Activated CD8-positive, alpha-beta T cell treated with anti-CD3 and anti-CD28 coated beads for 36 hours (primary cell): ENCODE measurements around the gene PCDHA1. TPM values are rescaled to one million over a fixed set of nuclear protein-coding genes. Genes with fewer than 3 reads are reported as not detected.

Experiments used
- ATAC-seq: fragments of 200-7000 bp; cut with Tn5 transposase; one replicate; pipeline ENCODE4 v1.10.0; 2021; ENCODE audit warnings: mild to moderate bottlenecking, moderate library complexity
- CTCF ChIA-PET: fragments of 350-600 bp; sonication (Branson Sonifier 250); formaldehyde crosslinking; loops from one replicate; lab custom pipeline; 2021; ENCODE audit warnings: antibody characterized with exemption; lab: Charles Lee
- POLR2A ChIA-PET: fragments of 350-600 bp; sonication (Branson Sonifier 250); formaldehyde crosslinking; loops from one replicate; lab custom pipeline; 2021; ENCODE audit warnings: antibody characterized with exemption; lab: Charles Lee
- DNase-seq: peaks from one replicate; pipeline ENCODE4 v3.0.0-alpha.2; 2020
- H3K27ac Mint-ChIP-seq: one replicate; pipeline ENCODE4 v1.8.0; 2021; ENCODE audit warnings: mild to moderate bottlenecking, mixed read lengths
- H3K27me3 Mint-ChIP-seq: one replicate; pipeline ENCODE4 v1.8.0; 2021; ENCODE audit warnings: mixed read lengths
- H3K36me3 Mint-ChIP-seq: one replicate; pipeline ENCODE4 v1.8.0; 2021; ENCODE audit warnings: low read depth, mixed read lengths
- H3K4me1 Mint-ChIP-seq: one replicate; pipeline ENCODE4 v1.8.0; 2021; ENCODE audit warnings: low read depth, mixed read lengths
- H3K4me3 Mint-ChIP-seq: one replicate; pipeline ENCODE4 v1.8.0; 2021; ENCODE audit warnings: mild to moderate bottlenecking, moderate library complexity, mixed read lengths
- H3K9me3 Mint-ChIP-seq: one replicate; pipeline ENCODE4 v1.8.0; 2021; ENCODE audit warnings: mixed read lengths
- intact Hi-C: fragments of 100-400 bp; cut with micrococcal nuclease; formaldehyde crosslinking; loops from one replicate; pipeline ENCODE4 v1.10.0; 2022
- total RNA-seq, 2 experiments: library from RNA; stranded (reverse); gene quantifications; one replicate each; pipeline ENCODE4 v1.2.3, GENCODE V29; 2021
- TF ChIP-seq, protein P1 (sequence below): fragments of 200-600 bp; IDR thresholded peaks from one replicate; pipeline ENCODE4 v1.8.0; 2022; ENCODE audit warnings: antibody characterized with exemption, mild to moderate bottlenecking

The PCDHA1 gene
- total RNA-seq, 2 experiments from 2014 or later, result not detected

DNA sequence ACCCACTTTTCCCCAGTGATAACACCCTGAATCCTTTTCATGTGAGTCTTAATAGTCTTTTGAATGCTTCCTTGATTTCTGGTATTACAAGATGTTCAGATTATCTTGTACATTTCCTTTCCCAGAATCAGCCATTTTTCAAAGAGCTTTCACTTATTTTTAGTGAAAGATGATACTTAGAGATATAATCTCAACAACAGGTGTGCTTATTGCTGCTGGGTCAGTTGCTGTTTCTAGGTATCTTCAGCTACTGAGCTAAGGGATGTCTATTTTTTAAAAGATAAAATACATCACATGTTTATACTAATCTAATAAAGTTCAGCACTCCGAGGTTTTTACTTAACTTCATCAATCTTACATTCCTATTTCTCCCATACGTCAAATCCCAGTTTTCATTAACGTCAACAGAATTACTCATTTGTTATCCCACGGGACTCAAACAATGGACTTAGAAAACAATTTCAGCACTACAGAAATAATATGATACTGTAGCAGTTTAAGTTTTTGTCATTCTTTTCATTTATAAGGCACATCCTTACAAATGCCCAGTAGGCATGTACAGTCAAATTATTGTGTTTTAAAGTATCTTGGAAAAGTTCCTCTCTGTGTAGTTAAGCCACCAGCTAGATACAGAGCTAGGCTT is 149.1 kb downstream of the PCDHA1 start:
- ChIA-PET CTCF (no interaction called here), POLR2A (no interaction called here)
- DNase-seq, result no peak
- H3K9me3 Mint-ChIP-seq, result no peaks in the 10 kb centered on the region
- ATAC-seq, result no peak
- H3K27ac Mint-ChIP-seq, result no peak overlapping the region
- TF ChIP-seq, protein P1, sequence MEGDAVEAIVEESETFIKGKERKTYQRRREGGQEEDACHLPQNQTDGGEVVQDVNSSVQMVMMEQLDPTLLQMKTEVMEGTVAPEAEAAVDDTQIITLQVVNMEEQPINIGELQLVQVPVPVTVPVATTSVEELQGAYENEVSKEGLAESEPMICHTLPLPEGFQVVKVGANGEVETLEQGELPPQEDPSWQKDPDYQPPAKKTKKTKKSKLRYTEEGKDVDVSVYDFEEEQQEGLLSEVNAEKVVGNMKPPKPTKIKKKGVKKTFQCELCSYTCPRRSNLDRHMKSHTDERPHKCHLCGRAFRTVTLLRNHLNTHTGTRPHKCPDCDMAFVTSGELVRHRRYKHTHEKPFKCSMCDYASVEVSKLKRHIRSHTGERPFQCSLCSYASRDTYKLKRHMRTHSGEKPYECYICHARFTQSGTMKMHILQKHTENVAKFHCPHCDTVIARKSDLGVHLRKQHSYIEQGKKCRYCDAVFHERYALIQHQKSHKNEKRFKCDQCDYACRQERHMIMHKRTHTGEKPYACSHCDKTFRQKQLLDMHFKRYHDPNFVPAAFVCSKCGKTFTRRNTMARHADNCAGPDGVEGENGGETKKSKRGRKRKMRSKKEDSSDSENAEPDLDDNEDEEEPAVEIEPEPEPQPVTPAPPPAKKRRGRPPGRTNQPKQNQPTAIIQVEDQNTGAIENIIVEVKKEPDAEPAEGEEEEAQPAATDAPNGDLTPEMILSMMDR, result no peak
- H3K27me3 Mint-ChIP-seq, result peaks cover 1% of the 10 kb centered on the region
- intact Hi-C loops, result no loop called here
- H3K4me1 Mint-ChIP-seq, result no peaks in the 10 kb centered on the region
- H3K36me3 Mint-ChIP-seq, result no peaks in the 10 kb centered on the region
- H3K4me3 Mint-ChIP-seq, result no peak overlapping the region

DNA sequence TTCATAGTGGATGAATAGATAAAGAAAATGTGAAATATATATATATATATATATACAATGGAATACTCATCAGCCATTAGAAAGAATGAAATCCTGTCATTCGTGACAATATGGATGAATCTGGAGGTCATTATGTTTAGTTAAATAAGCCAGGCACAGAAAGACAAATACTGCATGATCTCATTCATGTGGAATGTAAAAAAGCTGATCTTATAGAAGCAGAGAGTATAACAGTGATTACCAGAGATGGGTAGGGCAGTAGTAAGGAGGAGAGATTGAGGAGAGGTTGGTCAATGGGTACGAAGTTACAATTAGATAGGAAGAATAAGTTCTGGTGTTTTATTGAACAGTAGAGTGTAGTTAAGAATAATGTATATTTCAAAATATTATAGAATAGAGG is 160.6 kb downstream of the PCDHA1 start:
- no peaks in the 10 kb centered on the region for H3K4me1 Mint-ChIP-seq
- POLR2A ChIA-PET, result no interaction called here
- no peak for ATAC-seq
- peaks cover under 1% of the 10 kb centered on the region for H3K27me3 Mint-ChIP-seq
- intact Hi-C loops, result no loop called here
- peaks cover 16% of the 10 kb centered on the region for H3K9me3 Mint-ChIP-seq
- no peak for DNase-seq
- TF ChIP-seq, protein P1, result no peak
- H3K36me3 Mint-ChIP-seq, result no peaks in the 10 kb centered on the region
- CTCF ChIA-PET, result no interaction called here
- H3K4me3 Mint-ChIP-seq, result no peak overlapping the region
- no peak overlapping the region for H3K27ac Mint-ChIP-seq

DNA sequence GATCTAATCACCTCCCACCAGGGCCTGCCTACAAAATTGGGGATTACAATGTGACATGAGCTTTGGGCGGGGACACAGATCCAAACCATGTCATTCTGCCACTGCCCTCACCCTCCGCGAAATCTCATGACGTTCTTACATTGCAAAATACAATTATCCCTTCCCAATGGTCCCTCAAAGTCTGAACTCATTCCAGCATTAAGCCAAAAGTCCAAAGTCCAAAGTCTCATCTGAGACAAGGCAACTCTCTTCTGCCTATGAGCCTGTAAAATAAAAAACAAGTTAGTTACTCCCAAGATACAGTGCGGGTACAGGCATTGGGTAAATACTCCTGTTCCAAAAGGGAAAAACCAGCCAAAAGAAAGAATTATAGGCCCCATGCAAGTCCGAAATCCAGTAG is 165.7 kb downstream of the PCDHA1 start:
- H3K4me3 Mint-ChIP-seq, result no peak overlapping the region
- no peaks in the 10 kb centered on the region for H3K36me3 Mint-ChIP-seq
- intact Hi-C loops, result no loop called here
- ChIA-PET CTCF (no interaction called here), POLR2A (no interaction called here)
- H3K27me3 Mint-ChIP-seq, result peaks cover 5% of the 10 kb centered on the region
- H3K9me3 Mint-ChIP-seq, result peaks cover 6% of the 10 kb centered on the region
- no peaks in the 10 kb centered on the region for H3K4me1 Mint-ChIP-seq
- DNase-seq, result no peak
- TF ChIP-seq, protein P1, result no peak
- H3K27ac Mint-ChIP-seq, result no peak overlapping the region
- no peak for ATAC-seq

DNA sequence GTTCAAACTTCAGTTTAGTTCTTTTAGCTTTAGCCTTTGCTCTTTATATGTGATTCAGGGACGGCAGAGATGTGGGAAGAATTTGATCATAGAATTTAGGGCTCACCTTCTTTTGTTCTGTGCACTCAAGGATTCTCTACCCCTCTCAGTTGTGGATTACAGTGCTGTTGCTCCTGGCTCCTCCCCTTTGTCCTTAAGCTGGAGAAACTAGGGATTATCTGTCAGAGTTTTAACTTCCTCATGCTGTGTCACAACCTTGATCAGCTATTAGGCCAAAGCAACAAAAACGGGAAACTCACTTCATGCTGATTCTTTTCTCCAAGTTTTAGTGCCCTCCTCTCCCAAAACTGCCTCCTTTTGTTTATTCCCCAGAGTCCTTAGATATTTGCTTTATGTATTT is 167.3 kb downstream of the PCDHA1 start:
- no peaks in the 10 kb centered on the region for H3K4me1 Mint-ChIP-seq

DNA sequence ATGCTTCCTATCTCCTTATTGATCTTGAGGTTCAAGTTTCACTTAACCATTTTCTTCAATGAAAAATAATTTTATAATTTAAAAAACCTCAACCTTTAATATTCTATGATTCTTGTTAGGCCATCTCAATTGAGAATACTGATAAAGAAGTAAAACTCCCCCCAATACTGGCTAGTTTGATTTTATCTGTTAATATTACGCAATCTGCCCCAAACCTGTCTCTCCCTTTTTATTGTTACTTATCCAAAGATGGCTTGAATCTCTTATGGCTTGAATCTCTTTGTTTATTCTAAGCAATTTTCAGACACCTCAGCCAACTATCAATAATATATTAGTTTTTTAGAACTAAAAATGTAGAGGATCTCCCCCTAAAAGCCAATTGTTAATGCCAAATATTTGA is 176.2 kb downstream of the PCDHA1 start:
- no peaks in the 10 kb centered on the region for H3K4me1 Mint-ChIP-seq

More for the DNA sequence above, 167.3 kb downstream of the PCDHA1 start:
- H3K27ac Mint-ChIP-seq, result no peak overlapping the region
- ChIA-PET POLR2A (no interaction called here), CTCF (no interaction called here)
- no peak for DNase-seq
- no peaks in the 10 kb centered on the region for H3K36me3 Mint-ChIP-seq
- TF ChIP-seq, protein P1, result no peak
- peaks cover 5% of the 10 kb centered on the region for H3K27me3 Mint-ChIP-seq
- no peak for ATAC-seq
- peaks cover 5% of the 10 kb centered on the region for H3K9me3 Mint-ChIP-seq
- intact Hi-C loops, result no loop called here
- H3K4me3 Mint-ChIP-seq, result no peak overlapping the region

More for the DNA sequence above, 176.2 kb downstream of the PCDHA1 start:
- H3K4me3 Mint-ChIP-seq, result no peak overlapping the region
- no peak overlapping the region for H3K27ac Mint-ChIP-seq
- DNase-seq, result no peak
- ChIA-PET POLR2A (no interaction called here), CTCF (no interaction called here)
- TF ChIP-seq, protein P1, result no peak
- H3K27me3 Mint-ChIP-seq, result peaks cover 21% of the 10 kb centered on the region
- H3K36me3 Mint-ChIP-seq, result no peaks in the 10 kb centered on the region
- no peaks in the 10 kb centered on the region for H3K9me3 Mint-ChIP-seq
- intact Hi-C loops, result no loop called here
- no peak for ATAC-seq
